ENCODE results near the gene H2AZ2. TPM values are rescaled to one million over a fixed set of nuclear protein-coding genes. Genes with fewer than 3 reads are reported as not detected.
A peak's percentile ranks its signal among the peaks of the same experiment; 100 is the strongest.

Gene H2AZ2
- total and polyA plus RNA-seq, 2 of the 4 experiments (the other 2 are of a cell fraction) = 156 to 162 TPM

DNA sequence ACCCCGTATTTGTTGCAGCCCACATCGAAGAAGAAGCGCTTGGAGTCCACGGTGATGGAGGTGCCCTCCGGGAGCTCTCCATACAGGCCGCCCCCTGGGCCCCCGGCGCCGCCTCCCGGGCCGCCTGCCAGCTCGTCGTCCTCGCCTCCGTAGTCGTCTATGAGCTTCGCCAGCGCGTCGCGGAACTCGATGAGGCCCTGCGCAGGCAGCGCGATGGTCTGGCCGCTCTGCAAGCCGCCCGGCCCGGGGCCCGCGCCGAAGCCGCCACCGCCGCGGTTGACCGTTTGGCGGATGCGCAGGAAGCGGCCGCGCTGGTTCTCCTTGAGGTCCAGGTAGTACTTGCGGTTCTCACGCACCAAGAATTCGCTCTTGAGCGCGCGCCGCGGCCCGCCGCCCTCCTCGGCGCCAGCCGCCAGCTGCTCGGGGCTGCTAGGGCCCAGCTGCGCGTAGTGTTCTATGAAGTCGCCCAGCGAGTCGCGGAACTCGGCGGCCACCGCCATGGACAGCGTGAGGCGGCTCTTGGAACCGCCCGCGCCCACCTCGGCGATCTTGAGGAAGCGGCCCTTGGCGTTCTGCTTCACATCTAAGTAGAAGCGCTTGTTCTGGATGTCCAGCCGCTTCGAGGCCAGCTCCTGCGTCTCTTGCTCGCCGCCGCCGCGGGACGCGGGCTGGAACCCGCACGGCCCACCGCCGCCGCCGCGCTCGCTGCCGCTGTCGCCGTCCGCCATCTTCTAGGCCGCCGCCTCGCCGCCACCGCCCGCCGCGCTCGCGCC lies 36.9 kb upstream of the H2AZ2 start:
- peak overlapping the region; percentile 30; the same call in 1 of the 2 replicates for H3K18ac ChIP-seq (ENCODE audit: low read depth, low read length)
- peaks cover 9% of the 10 kb centered on the region for H3K36me3 ChIP-seq (ENCODE audit: control insufficient read depth, insufficient read depth, low read length)
- H3K56ac ChIP-seq (ENCODE audit: extremely low read depth, insufficient read depth, low read length) = peak overlapping the region; percentile 70
- H2BK120ac ChIP-seq (ENCODE audit: low read depth, low read length) = peak overlapping the region; percentile 37
- peak overlapping the region; percentile 93 for H3K4me2 ChIP-seq (ENCODE audit: low read depth, low read length)
- H2BK5ac ChIP-seq (ENCODE audit: low read depth, low read length, poor library complexity, severe bottlenecking) = peak overlapping the region; percentile 84
- in situ Hi-C loops (cut with MboI; ENCODE audit: low sequenced_read_pairs) = no loop called here
- BruUV-seq (replicated peaks) = no TSS peak
- H3K27me3 ChIP-seq (ENCODE audit: control insufficient read depth, insufficient read depth, low read length) = no peaks in the 10 kb centered on the region
- peak overlapping the region; percentile 33; the same call in 1 of the 2 replicates for H4K91ac ChIP-seq (ENCODE audit: insufficient read depth, low read depth, low read length)
- H4K5ac ChIP-seq (ENCODE audit: low read depth, low read length) = peak overlapping the region; percentile 70
- peak overlapping the region; percentile 97 for H2AK9ac ChIP-seq (replicated peaks; ENCODE audit: low read depth, low read length, poor library complexity)
- H3K9me1 ChIP-seq (ENCODE audit: insufficient read depth, low read length) = peaks cover 4% of the 10 kb centered on the region; the same call in 1 of the 2 replicates
- H2AFZ ChIP-seq (replicated peaks; ENCODE audit: low read length, poor library complexity) = peak overlapping the region; percentile 89
- H3K23ac ChIP-seq (ENCODE audit: low read depth, low read length) = peak overlapping the region; percentile 97
- peaks cover 32% of the 10 kb centered on the region for H4K20me1 ChIP-seq (ENCODE audit: insufficient read depth, low read length)
- peak overlapping the region; percentile 73 to 80 for H4K8ac ChIP-seq (ENCODE audit: low read depth in 2 of 2, low read length in 2 of 2)
- H3K79me1 ChIP-seq (ENCODE audit: low read depth in 1 of 2, low read length in 2 of 2) = peaks cover 13 to 37% of the 10 kb centered on the region in 2 experiments; a peak in 3 of 4 replicates
- no peak overlapping the region; the same call in 2 of the 3 replicates for H2BK15ac ChIP-seq (ENCODE audit: low read depth, low read length)
- peak overlapping the region; percentile 92 for H3K4ac ChIP-seq (ENCODE audit: low read depth, low read length)
- H2BK20ac ChIP-seq (ENCODE audit: low read depth, low read length) = no peak overlapping the region
- peak overlapping the region; percentile 94 for H2AK5ac ChIP-seq (ENCODE audit: low read depth, low read length)
- intact Hi-C loops (cut with micrococcal nuclease) = loop anchor here (1.0 to 5.0 kb wide), 4 partner anchors 36 to 279 kb away; partner anchors contain the start of genes H2AZ2, OGDH and TBRG4
- H3K9me3 ChIP-seq (ENCODE audit: control insufficient read depth, insufficient read depth, low read length) = no peaks in the 10 kb centered on the region
- H3K14ac ChIP-seq (replicated peaks; ENCODE audit: low read depth, low read length) = peak overlapping the region; percentile 94
- peak overlapping the region; percentile 94 for H3K4me3 ChIP-seq (ENCODE audit: insufficient read depth, low read depth, low read length)
- peak overlapping the region; percentile 97 for H3K9ac ChIP-seq (ENCODE audit: low read depth, low read length)
- ATAC-seq (ENCODE audit: low read depth) (peak; percentile 40), DNase-seq (peak; percentile 67)
- peaks cover 9% of the 10 kb centered on the region; the same call in 1 of the 2 replicates for H3K4me1 ChIP-seq (ENCODE audit: control insufficient read depth, insufficient read depth, low read length)
- WGBS, 2 experiments (ENCODE audit: extremely low coverage in 2 of 2, insufficient read length in 1 of 2) = 1% methylated on average over 65 of the region's 107 CpGs; no CpG with 5 or more reads in 1 of the 2 experiments
- dilution Hi-C loops (cut with HindIII; ENCODE audit: low sequenced_read_pairs, unreplicated experiment) = no loop called here
- TF ChIP-seq FOS (IDR thresholded peaks at IDR 0.05; ENCODE audit: low read depth, low read length) = no peak
- TF ChIP-seq, protein P1, sequence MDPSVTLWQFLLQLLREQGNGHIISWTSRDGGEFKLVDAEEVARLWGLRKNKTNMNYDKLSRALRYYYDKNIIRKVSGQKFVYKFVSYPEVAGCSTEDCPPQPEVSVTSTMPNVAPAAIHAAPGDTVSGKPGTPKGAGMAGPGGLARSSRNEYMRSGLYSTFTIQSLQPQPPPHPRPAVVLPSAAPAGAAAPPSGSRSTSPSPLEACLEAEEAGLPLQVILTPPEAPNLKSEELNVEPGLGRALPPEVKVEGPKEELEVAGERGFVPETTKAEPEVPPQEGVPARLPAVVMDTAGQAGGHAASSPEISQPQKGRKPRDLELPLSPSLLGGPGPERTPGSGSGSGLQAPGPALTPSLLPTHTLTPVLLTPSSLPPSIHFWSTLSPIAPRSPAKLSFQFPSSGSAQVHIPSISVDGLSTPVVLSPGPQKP (IDR thresholded peaks at IDR 0.05; ENCODE audit: borderline replicate concordance, low read depth, low read length) = no peak
- no peak for TF ChIP-seq NFE2L2 (IDR thresholded peaks at IDR 0.05; ENCODE audit: low read depth, low read length)
- no peak for TF ChIP-seq CEBPB (IDR thresholded peaks at IDR 0.05; ENCODE audit: low read depth, low read length)
- peak; percentile 18; the same call in 1 of the 2 replicates for TF ChIP-seq MAZ (IDR thresholded peaks at IDR 0.05; ENCODE audit: borderline replicate concordance, low read depth, low read length)
- peak; percentile 87 for TF ChIP-seq CHD1 (IDR thresholded peaks at IDR 0.05; ENCODE audit: low read depth, low read length)
- peak; percentile 86 for TF ChIP-seq POLR2A (IDR thresholded peaks at IDR 0.05; ENCODE audit: low read depth, low read length)
- CTCF ChIA-PET = interaction anchor here (1.5 kb wide), 1 partner anchor 28 kb away, joined by 5 read pairs; no protein-coding TSS in a partner anchor
- H3K27ac ChIP-seq (ENCODE audit: insufficient read depth, low read length) = peak overlapping the region; percentile 91
- POLR2A ChIA-PET (ENCODE audit: unreplicated experiment) = interaction anchor here (0.6 to 0.9 kb wide), 4 partner anchors 11 to 234 kb away, joined by 3 to 6 read pairs (median 4); no protein-coding TSS in a partner anchor
